Effector CD4-positive, alpha-beta T cell (primary cell): ENCODE measurements around the gene APH1A.
A peak's percentile ranks its signal among the peaks of the same experiment; 100 is the strongest.
"Not testable (repeated sequence)": the region's sequence is repeated elsewhere in the genome, so short reads cannot be mapped to it uniquely, and the experiment has no call there.

Experiments used
- DNase-seq: peaks from one replicate; pipeline ENCODE4 v3.0.0-alpha.2; 2020

Gene APH1A

GRCh38 chr1:150267896-150268295 lies 920 bp downstream of the APH1A start:
- DNase-seq = no peak

GRCh38 chr1:150263549-150263948 lies 5.3 kb downstream of the APH1A start:
- no peak for DNase-seq

DNA sequence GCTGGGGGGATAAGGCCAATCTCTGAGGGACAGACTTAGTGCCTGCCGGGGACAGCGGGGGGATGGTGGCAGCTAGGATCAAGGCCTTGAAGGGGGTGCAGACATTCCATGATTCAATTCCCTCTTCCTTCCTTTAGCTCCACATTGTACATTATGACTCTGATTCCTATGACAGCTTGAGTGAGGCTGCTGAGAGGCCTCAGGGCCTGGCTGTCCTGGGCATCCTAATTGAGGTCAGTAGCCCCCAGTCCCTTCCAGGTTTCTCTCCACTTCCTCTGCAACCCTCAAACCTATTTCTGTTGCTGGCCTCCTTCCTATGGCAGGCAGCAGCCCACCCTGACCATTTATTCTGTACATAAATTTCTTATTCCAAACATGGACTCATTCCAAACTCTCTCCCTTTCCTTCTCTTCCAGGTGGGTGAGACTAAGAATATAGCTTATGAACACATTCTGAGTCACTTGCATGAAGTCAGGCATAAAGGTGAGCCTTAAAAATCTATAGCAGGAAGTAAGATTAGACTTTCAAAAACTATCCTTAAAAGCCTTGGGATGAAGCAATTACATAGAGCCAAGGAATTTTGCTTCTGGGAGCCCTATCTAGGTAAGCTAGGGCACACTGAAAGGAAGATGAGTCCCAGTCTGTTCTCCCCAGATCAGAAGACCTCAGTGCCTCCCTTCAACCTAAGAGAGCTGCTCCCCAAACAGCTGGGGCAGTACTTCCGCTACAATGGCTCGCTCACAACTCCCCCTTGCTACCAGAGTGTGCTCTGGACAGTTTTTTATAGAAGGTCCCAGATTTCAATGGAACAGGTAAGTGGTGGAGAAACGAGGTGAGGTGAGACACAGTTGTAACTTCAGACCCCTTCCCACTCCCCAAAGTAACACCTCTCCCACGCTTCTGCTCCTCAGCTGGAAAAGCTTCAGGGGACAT lies 6.2 kb downstream of the APH1A start:
- DNase-seq = no peak

DNA sequence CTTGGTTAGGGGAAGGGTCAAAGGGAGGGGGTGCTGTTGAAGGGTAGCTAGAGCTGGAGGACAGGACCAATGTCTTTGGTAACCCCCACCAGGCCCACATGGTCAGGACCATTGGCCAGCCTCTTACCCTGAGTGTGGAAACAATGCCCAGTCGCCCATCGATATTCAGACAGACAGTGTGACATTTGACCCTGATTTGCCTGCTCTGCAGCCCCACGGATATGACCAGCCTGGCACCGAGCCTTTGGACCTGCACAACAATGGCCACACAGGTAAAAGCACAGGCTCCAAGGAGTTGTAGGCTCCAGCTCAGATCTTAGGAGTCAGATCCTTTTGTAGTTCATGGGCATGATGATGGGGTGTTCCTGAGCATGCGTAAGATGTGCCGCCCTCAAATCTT lies 7.4 kb downstream of the APH1A start:
- no peak for DNase-seq

DNA sequence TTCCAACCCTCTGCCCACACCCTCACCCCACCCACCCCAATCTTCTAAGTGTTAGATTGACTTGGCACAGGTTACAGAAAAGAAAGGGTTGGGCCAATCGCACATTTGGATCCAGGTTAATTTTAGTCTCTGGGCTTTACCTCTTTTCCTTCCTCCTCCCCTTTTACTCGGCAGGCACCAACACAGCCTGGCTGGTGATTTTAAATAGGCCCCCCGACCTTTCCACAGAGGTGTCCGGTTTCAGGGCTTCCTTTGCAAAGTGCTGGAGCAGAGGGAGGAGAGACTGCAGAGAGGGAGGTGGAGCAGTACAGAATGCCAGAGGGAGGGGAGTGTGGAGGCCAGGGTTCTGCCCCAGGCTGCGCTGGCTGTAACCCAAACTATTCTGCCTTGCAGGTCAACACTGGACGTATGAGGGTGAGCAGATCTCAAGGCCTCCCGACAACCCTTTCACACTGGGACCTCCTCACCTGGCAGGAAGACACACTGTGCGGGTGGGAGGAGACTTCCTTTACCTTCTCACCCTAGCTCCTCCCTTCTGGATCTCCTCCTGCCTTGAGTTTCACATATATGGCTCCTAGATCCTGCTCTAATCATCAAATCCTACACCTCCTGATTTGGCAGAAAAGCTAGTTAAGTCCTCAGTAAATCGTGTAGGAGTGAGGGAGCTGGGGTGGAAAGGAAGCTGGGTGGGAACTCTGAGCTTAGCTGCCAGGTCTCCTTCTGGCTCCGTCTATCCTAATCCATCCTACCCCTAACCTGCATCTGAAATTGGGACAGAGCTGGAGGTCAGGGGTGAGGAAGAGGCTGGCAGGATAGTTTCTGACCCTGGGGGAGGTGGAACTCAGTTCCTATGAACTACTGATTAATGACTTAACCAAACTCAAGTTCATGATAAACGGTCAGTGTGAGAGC lies 8.8 kb downstream of the APH1A start:
- DNase-seq = no peak

DNA sequence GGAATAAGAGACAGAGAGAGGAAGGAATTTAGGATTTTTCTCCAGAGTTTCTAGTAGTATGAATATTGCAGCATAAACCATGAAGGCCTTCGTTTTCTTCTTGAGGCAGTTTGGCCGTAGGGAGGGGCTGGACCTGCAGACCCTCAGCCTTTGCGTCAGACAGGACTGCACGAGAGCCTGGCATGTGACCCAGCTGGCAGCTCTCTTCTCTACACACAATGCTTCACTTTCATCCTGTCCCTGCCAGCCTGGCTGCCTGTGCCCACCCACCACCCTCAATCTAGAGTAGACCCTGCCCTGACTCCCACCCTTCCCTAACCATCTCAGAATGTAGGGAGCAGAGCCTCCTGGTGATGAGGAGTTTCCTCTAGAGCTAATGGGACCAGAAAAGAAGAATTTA lies 9.6 kb downstream of the APH1A start:
- no peak for DNase-seq

DNA sequence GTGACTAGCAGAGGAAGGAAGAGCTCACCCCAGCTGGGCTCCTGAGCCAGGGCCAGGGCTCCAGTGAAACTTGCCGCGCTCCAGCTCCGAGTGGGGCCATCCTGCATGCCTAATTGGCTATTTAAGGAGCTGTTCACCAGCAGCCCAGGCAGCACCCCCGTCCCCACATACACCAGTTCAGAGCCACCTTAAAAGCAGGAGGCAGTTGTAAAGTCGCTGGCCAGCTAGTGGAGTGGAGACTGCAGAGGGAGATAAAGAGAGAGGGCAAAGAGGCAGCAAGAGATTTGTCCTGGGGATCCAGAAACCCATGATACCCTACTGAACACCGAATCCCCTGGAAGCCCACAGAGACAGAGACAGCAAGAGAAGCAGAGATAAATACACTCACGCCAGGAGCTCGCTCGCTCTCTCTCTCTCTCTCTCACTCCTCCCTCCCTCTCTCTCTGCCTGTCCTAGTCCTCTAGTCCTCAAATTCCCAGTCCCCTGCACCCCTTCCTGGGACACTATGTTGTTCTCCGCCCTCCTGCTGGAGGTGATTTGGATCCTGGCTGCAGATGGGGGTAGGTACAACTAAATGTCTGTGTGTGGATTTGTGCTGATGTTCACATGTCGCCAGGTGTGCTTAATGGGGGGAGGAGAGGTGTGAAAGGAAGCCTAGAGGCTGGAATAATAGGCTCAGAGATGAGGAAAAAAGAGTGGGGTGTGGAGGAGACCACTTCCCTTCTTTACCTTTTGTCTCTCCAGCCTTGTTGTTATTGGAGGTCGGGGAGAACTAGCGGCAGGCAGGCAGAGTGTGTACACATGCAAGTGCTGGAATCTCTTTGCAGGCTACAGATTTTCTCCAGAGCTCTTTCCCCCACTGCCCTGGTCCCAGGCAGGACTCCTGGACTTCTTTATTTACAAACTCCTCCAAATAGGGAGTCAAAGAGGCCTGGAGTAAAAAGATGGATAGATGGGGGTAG lies 10.9 kb downstream of the APH1A start, which contains the start of gene CA14:
Gene CA14, plus strand, starts transcription at position 151 of the 962 bp plus-strand sequence. Its CDS starts 355 bp downstream, at position 506.
- no peak for DNase-seq

GRCh38 chr1:150256554-150257341 lies 12.1 kb downstream of the APH1A start:
- DNase-seq = no peak

- no peak for DNase-seq
Observed at GRCh38 chr1:150256198-150256553, 12.6 kb downstream of the APH1A start.

DNA sequence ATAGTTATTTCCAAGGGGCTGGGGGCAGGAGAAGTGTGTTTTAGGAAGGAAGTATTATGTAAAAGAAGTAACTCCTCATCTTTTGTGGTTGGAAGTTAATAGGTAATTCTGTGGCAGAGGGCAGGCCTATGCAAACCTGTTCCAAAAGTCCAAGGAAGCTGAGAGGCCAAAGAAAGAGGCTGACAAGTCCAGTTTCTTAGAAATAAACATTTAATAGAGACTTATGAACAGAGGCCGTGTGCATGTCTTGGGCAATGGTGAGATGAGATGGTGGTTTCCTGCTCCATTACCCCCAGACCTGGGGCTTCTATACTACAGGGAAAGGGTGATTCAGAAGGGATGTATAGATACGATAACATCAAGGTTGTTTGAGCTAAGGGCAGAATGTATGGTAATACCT lies 18.9 kb downstream of the APH1A start:
- no peak for DNase-seq

DNA sequence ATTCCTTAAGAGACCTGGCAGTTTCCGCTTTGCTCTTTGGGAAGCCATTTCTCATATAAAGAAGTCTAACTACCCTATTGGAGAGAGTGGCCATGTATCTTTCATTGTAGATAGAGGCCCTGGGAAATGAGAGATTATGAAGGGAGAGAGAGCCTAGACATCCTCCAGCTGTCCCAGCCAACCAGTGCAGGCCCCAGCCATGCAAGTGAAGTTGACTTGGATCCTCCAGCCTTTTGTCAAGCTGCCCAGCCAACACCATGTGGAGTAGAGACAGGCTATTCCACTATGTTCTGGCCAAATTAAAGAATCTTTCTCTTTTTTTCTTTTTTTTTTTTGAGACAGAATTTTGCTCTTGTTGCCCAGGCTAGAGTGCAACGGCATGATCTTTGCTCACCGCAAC lies 25.8 kb downstream of the APH1A start:
- DNase-seq = no peak

GRCh38 chr1:150237746-150238145 lies 31.1 kb downstream of the APH1A start:
- no peak for DNase-seq

DNA sequence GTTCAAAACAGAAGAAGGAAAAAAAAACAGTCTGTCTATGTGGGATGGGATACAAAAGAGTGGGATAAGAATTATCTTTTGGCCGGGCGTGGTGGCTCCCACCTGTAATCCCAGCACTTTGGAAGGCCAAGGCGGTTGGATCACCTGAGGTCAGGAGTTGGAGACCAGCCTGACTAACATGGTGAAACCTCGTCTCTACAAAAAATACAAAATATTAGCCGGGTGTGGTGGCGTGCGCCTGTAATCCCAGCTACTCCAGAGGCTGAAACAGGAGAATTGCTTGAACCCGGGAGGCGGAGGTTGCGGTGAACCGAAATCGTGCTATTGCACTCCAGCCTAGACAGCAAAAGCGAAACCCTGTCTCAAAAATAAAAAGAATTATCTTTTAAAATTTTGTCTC lies 31.6 kb downstream of the APH1A start:
- not testable (repeated sequence) for DNase-seq

- no peak for DNase-seq
Observed at GRCh38 chr1:150236614-150237100, 32.2 kb downstream of the APH1A start.

DNA sequence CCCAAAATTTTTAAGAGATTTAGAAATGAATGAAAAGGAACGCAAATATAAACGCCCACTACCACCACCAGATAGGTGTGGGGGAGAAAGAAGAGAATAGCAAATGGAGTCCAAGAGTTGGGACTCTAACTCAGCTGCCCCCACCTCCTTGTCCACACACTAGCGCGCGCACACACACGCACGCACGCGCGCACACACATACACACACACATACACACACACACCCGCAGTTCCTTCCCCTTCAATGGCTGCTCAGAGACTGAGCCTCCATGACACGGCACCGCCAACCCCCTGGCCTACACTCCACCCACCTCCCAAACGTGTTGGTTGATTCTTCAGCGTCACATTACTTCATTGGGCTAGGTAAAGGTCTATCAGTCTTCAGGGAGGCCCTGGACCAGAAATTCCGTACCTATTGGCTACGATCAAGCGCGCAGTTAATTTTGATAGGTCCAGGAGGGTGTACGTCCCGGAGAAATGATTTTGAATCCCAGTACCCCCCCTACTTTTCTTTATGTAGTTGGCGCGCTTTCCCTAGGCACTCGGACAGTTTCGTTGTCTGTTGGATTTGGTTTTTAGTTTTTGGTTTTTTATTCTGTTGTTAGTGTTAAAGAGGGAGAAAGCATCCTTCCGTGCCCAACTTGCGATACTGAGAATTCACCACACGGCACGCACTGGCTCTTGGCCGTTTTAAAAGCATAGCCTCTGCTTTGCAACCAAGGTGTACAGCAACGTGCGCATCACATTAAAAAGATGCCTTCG lies 32.8 kb downstream of the APH1A start, which contains the start of gene ANP32E:
Gene ANP32E, minus strand, starts transcription at position 261 of the 762 bp plus-strand sequence. CDS start 326 bp downstream, outside the sequence.
- DNase-seq = peak; percentile 91

DNA sequence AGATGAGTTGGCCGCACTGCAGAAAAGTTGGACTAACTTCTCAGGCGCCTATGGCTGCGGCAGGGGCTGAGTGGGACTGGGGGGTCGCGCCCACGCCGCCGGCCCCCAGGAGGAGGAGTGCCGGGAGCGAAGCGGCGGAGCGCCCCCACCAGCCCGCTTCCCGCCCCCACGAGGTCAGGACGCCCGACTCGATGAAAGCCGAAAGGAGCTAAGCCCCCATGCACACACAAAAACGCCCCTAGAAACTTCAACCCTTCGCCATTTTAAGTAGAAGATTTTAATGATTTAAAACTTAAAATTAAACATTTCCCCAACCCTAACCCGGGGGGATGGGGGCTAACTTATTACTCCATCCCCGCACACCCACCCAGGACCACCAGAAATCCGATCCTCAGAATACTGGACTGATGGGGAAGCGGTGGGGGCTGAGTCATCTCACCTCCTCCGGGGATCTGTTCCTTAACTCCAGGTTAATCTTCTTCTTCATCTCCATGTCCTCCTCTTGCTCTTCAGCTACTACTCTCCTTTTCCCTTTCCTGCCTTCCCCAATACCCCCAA lies 33.4 kb downstream of the APH1A start:
- DNase-seq = peak; percentile 24

GRCh38 chr1:150234566-150235293 lies 34.1 kb downstream of the APH1A start:
- peak; percentile 84 for DNase-seq

- no peak for DNase-seq
Observed at GRCh38 chr1:150234309-150234565, 34.6 kb downstream of the APH1A start.
